ENCODE measurements around the gene EFNB2. TPM values are rescaled to one million over a fixed set of nuclear protein-coding genes. Genes with fewer than 3 reads are reported as not detected.

Gene EFNB2
- total RNA-seq, 1 experiment from 2014 or later, result 16.4 TPM

DNA sequence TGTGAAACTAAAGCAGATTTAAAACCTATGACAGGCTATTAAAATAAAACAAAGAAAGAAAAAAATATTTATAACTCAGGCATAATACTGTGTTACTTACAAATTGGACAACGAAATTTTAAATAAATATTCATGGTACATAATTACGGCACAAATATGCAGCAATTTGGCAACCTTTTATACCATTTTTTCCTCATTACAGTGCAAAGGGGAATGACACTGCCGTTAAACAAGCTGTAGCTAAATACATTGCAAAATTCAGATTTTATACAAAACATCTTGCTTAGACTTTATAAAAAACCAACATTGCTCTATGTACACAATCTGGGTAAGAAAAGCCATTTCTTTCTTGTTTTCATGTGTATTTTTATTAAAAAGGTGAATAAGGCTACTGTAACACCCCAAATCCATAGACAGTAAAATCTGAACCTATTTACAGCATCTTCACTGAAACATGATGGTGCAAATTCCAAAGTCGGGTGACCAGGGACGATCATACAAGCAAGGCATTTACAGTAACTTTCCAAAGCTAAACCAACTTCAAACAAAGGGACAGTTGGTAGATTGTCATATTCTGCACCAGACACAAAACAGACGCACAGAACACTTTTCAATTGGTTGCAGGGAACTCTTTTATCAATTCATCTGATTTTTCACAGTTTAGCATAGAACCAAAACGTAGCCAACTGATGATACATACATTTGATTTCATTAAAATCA is 45.5 kb downstream of the EFNB2 start:
- Histone ChIP-seq H3K9me3 (ENCODE audit: low read length) (no peaks in the 10 kb centered on the region), H2AFZ (ENCODE audit: low read length) (no peak overlapping the region), H3K36me3 (ENCODE audit: low read depth, low read length) (peaks cover 12% of the 10 kb centered on the region; the same call in 1 of the 2 replicates), H3K27ac (ENCODE audit: low read length) (no peak overlapping the region), H4K20me1 (ENCODE audit: low read length) (no peaks in the 10 kb centered on the region), H3K4me3 (ENCODE audit: low read length) (no peak overlapping the region), H3K27me3 (ENCODE audit: low read length) (no peaks in the 10 kb centered on the region), H3K79me2 (ENCODE audit: low read length) (no peaks in the 10 kb centered on the region), H3F3A (ENCODE audit: low read length, unreplicated experiment) (no peaks in the 10 kb centered on the region), H3K9me2 (replicated peaks; ENCODE audit: low read length) (no peaks in the 10 kb centered on the region), H3K4me2 (ENCODE audit: low read length) (no peak overlapping the region), H3K9ac (ENCODE audit: low read length) (no peak overlapping the region), H3K4me1 (ENCODE audit: insufficient read depth, low read length) (no peaks in the 10 kb centered on the region)
- TF ChIP-seq CTCF (conservative IDR thresholded peaks at IDR 0.05; ENCODE audit: low read depth, low read length), result no peak
- intact Hi-C loops (cut with micrococcal nuclease), result no loop called here
- no TSS peak for BruUV-seq (replicated peaks)
- CTCF ChIA-PET, result no interaction called here
- ATAC-seq (no peak), DNase-seq (no peak)
- POLR2A ChIA-PET (ENCODE audit: unreplicated experiment), result no interaction called here

DNA sequence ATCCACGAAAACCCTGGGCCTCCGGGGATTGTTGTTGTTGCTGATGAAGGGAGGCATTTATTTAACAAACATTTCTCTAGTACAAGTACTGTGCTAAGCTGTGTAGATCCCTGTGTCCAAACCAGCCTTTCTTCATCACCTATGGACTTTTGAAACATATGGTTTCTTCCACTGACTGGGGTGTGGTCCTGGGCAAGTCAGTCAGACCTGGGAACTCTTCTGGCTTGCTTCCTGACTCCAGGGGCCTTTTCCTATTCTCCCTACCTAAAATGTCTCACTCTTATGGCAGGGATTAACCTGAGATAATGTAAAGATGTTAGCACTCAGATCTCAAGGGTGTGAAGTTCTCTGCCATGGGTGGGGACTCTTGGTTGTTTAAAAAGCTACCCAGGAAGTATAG is 46.8 kb downstream of the EFNB2 start:
- no peak overlapping the region for H3K9ac ChIP-seq (ENCODE audit: low read length)
- no peaks in the 10 kb centered on the region for H3F3A ChIP-seq (ENCODE audit: low read length, unreplicated experiment)
- H4K20me1 ChIP-seq (ENCODE audit: low read length), result no peaks in the 10 kb centered on the region
- H3K9me3 ChIP-seq (ENCODE audit: low read length), result no peaks in the 10 kb centered on the region
- BruUV-seq (replicated peaks), result no TSS peak
- no peak overlapping the region for H2AFZ ChIP-seq (ENCODE audit: low read length)
- no peak for ATAC-seq
- no peaks in the 10 kb centered on the region for H3K27me3 ChIP-seq (ENCODE audit: low read length)
- H3K4me3 ChIP-seq (ENCODE audit: low read length), result no peak overlapping the region
- intact Hi-C loops (cut with micrococcal nuclease), result no loop called here
- H3K27ac ChIP-seq (ENCODE audit: low read length), result no peak overlapping the region
- no peaks in the 10 kb centered on the region for H3K79me2 ChIP-seq (ENCODE audit: low read length)
- no peak for DNase-seq
- POLR2A ChIA-PET (ENCODE audit: unreplicated experiment), result no interaction called here
- H3K4me1 ChIP-seq (ENCODE audit: insufficient read depth, low read length), result no peaks in the 10 kb centered on the region
- no peaks in the 10 kb centered on the region for H3K9me2 ChIP-seq (replicated peaks; ENCODE audit: low read length)
- H3K4me2 ChIP-seq (ENCODE audit: low read length), result no peak overlapping the region
- peaks cover 5% of the 10 kb centered on the region; the same call in 1 of the 2 replicates for H3K36me3 ChIP-seq (ENCODE audit: low read depth, low read length)
- CTCF ChIA-PET, result interaction anchor here (0.6 kb wide), 1 partner anchor 359 kb away, joined by 3 read pairs; no protein-coding TSS in a partner anchor
- TF ChIP-seq EZH2phosphoT487 (IDR thresholded peaks at IDR 0.05; ENCODE audit: borderline replicate concordance, low read length) (no peak), EZH2 (IDR thresholded peaks at IDR 0.05; ENCODE audit: low read length, unreplicated experiment) (no peak), CTCF (conservative IDR thresholded peaks at IDR 0.05; ENCODE audit: low read depth, low read length) (no peak)

DNA sequence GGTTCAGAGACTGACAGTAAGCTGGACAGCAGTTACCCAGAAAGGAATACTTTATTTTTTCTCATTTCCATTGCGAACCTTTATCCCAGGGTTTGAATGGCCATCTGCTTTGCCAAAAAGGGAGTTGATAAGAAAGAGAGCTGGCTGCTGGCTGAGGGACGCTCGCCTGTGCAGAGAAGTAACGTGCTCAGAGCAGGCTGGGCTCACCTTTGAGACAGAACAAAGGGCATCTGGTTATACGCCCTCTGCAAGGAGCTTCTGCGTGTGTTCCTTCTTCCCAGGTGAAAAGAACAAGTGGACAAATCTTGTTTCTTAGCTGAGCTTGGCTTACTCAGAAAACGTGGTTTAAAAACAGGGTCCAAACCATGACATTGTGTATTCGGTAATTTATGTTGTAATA is 47.4 kb downstream of the EFNB2 start:
- Histone ChIP-seq H3K9me3 (ENCODE audit: low read length) (no peaks in the 10 kb centered on the region), H4K20me1 (ENCODE audit: low read length) (no peaks in the 10 kb centered on the region), H3K4me1 (ENCODE audit: insufficient read depth, low read length) (no peaks in the 10 kb centered on the region), H3K4me2 (ENCODE audit: low read length) (no peak overlapping the region), H3K9me2 (replicated peaks; ENCODE audit: low read length) (no peaks in the 10 kb centered on the region), H3K27me3 (ENCODE audit: low read length) (no peaks in the 10 kb centered on the region), H3K9ac (ENCODE audit: low read length) (no peak overlapping the region), H3K36me3 (ENCODE audit: low read depth, low read length) (peaks cover 5% of the 10 kb centered on the region; the same call in 1 of the 2 replicates), H3K79me2 (ENCODE audit: low read length) (no peaks in the 10 kb centered on the region), H3K27ac (ENCODE audit: low read length) (no peak overlapping the region), H2AFZ (ENCODE audit: low read length) (no peak overlapping the region), H3F3A (ENCODE audit: low read length, unreplicated experiment) (no peaks in the 10 kb centered on the region), H3K4me3 (ENCODE audit: low read length) (no peak overlapping the region)
- TF ChIP-seq EZH2 (IDR thresholded peaks at IDR 0.05; ENCODE audit: low read length, unreplicated experiment), result no peak
- TF ChIP-seq EZH2phosphoT487 (IDR thresholded peaks at IDR 0.05; ENCODE audit: borderline replicate concordance, low read length), result no peak
- no peak for TF ChIP-seq CTCF (conservative IDR thresholded peaks at IDR 0.05; ENCODE audit: low read depth, low read length)
- CTCF ChIA-PET, result interaction anchor here (0.6 kb wide), 1 partner anchor 358 kb away, joined by 3 read pairs; no protein-coding TSS in a partner anchor
- no TSS peak for BruUV-seq (replicated peaks)
- intact Hi-C loops (cut with micrococcal nuclease), result no loop called here
- DNase-seq (no peak), ATAC-seq (no peak)
- POLR2A ChIA-PET (ENCODE audit: unreplicated experiment), result no interaction called here
